Measurements from ENCODE around the gene APC2. TPM values are rescaled to one million over a fixed set of nuclear protein-coding genes. Genes with fewer than 3 reads are reported as not detected.
A peak's percentile ranks its signal among the peaks of the same experiment; 100 is the strongest.

Gene APC2
- total RNA-seq, 1 donor from 2014 or later: 0.26 TPM

DNA sequence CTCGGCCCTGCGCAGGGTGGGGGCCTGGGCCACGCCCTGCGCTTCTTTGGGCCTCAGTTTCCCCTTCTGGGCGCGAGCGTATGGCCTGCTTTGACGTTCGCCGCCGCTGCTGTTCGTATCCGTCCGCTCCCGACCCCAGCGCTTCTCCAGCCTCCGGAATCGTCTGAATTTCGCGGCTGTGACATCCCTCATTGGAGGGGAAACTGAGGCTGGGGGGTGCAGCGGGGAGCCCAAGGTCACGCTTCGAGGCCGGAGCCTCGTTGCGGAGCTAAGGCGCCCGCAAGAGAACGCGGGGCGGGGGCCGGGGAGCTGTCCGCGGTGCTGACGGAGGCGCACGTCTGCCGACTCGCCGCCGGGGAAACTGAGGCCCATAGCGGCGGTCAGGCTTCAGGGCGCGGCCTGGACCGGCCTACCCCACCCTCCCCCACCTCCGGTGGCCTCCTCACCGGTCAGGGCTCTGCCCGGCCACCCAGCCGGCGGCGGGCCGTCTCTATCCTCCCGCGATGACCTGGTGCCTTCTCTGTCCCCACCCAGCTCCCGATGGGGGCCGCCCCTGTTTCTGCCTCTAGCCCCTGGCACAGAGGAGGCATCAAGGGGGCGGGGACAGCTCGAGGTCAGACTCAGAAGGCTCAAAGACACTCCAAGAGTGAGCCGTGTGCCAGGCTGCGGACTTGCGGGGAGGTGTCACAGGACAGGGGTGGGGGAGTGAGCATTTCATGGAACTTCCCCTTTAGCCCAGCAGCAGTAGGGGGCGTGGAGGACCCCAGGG, 3.0 kb upstream of the APC2 start:
- no peak for DNase-seq (ENCODE audit: low read depth, low spot score)

DNA sequence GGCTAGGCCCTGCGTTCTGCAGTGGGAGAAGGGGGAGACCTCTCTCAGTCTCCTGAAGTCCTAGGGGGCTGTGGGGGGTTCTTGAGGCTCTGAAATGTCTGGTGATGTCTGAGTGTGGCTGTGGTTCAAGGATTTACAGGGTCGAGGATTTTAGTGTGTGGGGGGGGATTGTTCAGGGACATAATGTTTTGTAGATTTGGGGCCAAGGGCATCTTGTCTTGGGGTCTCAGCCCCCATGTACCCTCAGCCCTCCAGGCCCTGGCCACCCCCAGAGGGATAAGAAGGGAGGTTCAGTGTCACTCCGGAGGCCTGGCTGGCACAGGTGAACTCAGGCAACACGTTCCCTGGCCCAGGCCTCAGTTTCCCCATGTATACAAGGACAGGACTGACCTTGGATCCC, 2.4 kb upstream of the APC2 start:
- DNase-seq (ENCODE audit: low read depth, low spot score): no peak

GRCh38 chr19:1447944-1448343, 2.0 kb upstream of the APC2 start:
- DNase-seq (ENCODE audit: low read depth, low spot score): no peak

GRCh38 chr19:1450735-1451731, 1.1 kb downstream of the APC2 start:
- DNase-seq (ENCODE audit: low read depth, low spot score): no peak

DNA sequence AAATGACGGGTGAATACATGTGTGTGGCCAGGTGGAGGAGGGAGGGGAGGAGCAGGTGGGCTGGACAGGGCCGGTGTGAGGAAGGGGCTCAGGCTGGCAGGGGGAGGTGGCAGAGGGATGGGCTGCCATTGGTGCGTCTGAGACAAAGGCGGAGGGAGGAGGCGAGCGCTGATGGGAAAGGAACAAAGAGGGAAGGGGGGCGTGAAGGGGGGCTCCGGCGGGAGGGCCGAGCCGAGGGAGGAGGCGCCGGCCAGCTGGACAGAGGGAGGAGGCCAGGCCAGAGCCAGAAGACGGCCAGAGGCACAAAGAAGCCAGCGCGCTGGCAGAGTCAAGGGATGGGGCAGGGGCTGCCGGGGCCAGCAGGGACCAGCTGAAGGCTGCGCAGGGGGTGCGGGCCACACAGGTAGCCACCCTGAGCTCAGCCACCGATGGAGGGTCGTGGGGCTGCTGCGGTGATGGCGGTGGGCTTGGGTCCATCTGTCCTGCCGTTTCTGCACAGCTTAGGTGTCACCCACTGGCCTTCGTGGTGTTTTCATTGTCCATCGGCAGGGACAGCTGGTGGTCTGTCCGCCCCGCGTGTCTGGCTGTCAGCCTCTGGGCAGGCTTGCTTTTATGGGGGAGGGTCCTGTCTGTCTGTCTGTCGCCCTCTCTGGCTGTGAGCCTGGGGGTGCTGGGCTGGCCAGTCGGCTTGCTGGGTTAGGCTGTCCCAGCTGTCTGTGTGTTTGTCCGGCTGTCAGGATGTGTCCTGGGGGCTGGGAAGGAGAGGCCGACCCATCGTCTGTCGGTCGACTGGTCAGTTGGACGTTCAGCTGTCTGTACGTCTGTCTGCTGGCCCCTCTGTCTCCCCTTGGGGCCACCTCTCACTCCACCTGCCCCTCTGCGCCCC, 2.2 kb downstream of the APC2 start:
- no peak for DNase-seq (ENCODE audit: low read depth, low spot score)

DNA sequence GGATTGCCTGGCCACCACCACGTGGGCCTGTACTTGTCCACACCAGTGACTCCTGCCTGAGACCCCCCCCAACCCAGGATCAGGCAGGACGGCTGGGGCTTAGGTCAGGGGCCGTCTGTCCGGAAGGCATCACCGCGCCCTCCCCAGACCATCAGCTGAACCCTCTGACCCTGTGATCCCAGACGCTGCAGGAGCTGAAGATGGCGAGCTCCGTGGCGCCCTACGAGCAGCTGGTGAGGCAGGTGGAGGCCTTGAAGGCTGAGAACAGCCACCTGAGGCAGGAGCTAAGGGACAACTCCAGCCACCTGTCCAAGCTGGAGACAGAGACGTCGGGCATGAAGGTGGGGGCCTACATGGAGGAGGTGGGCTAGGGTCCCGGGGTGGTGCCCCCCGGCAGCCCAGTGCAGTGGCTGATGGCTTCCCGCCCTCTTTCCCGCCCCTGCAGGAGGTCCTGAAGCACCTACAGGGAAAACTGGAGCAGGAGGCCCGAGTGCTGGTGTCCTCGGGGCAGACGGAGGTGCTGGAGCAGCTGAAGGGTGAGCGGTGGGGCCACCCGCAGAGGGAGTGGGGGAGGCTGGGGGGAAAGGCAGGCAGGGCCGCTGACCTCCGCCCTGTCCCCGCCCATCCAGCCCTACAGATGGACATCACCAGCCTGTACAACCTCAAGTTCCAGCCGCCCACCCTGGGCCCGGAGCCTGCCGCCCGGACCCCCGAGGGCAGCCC, 3.0 kb downstream of the APC2 start:
- no peak for DNase-seq (ENCODE audit: low read depth, low spot score)

DNA sequence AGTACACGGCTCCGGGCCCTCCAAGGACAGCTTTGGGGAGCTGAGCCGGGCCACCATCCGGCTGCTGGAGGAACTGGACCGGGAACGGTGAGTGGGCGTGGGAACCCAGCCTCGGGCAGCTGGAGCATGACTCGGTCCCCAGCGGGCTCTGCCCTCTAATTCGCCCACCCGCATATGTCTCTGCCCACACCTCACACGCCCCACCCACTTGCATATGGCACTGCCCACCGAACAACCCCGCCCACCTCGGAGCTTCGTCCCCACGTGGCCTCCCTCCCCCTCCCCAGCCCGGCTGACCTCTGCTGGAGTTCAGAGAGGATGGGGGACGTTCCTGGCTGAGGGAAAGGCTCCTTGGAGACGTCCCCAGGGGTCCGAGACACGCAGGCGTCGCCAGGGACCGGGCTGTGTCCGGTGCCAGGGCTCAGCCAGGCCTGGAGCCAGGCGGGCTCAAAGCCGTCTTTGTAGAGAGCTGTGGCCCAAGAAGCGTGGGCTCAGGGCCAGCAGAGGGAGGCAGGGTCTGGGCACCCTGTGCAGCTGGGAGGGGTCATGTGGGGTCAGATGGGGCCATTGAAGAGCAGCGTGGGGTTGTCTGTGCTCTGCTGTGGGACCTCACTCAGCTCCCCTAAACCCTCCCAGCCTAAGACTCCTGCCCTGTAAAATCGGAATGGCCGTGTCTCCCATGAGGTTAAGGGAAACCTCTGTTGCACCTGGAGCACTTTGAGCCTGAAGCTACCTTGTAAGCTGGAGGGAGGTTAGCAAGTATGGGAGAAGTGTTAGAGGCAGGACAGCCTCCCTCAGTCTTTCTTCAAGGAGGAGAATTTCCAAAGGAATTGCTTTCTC, 3.8 kb downstream of the APC2 start:
- DNase-seq (ENCODE audit: low read depth, low spot score): no peak

GRCh38 chr19:1455002-1455335, 5.0 kb downstream of the APC2 start:
- peak; percentile 47 for DNase-seq (ENCODE audit: low read depth, low spot score)

DNA sequence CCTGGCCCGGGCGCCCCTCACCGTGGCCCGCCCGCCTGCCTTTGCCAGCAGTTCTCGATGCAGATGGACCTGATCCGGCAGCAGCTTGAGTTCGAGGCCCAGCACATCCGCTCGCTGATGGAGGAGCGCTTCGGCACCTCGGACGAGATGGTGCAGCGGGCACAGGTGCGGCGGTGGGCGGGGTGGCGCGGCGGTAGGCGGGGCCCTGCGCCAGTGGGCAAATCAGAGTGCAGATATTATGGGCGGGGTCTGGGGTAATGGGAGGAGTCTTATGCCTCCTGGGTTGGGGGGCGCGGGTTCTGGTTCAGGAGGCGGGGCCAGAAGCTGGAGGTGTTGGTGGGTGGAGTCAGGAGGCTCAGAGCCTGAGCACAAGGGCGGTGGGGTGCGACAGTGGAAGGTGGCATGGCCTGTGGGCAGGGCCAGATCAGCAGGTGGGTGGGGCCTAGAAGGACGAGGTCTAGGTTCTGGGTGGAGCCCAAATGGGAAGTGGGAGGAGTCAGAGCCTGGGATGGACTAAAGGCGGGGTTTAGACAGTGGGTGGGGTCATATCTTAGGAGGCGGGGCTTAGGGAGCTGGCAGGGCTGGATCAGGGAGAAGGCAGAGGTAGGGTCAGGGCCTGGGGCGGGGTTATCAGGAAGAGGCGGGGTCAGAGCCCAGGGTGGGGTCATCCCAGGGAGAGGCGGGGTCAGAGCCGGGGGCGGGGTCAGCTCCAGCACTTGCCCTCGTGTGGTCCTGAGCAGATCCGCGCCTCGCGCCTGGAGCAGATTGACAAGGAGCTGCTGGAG, 5.6 kb downstream of the APC2 start:
- DNase-seq (ENCODE audit: low read depth, low spot score): no peak

GRCh38 chr19:1456121-1456900, 6.4 kb downstream of the APC2 start:
- DNase-seq (ENCODE audit: low read depth, low spot score): no peak

GRCh38 chr19:1457031-1457739, 7.3 kb downstream of the APC2 start:
- no peak for DNase-seq (ENCODE audit: low read depth, low spot score)

DNA sequence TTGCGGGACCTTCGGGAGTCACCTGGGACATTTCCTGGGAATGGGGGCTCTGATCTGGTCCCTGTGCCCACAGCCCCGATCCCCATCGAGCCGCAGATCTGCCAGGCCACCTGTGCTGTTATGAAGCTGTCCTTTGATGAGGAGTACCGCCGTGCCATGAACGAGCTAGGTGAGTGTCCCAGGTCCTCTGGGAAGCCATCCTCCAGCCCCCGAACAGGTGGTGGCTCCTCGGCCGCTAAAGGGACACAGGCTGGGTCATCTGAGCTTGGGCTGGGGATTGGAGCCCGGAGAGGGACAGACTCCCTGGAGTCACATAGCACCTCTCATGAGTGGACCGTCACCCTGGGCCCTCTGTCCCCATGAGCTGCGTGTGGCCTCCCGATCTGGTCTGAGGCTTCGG, 8.0 kb downstream of the APC2 start:
- DNase-seq (ENCODE audit: low read depth, low spot score): no peak

- no peak for DNase-seq (ENCODE audit: low read depth, low spot score)
Observed at GRCh38 chr19:1459479-1459878, 9.6 kb downstream of the APC2 start.

- no peak for DNase-seq (ENCODE audit: low read depth, low spot score)
Observed at GRCh38 chr19:1460033-1460995, 10.4 kb downstream of the APC2 start.

- DNase-seq (ENCODE audit: low read depth, low spot score): no peak
Observed at GRCh38 chr19:1461862-1462261, 11.9 kb downstream of the APC2 start.

GRCh38 chr19:1465191-1466016, 15.5 kb downstream of the APC2 start:
- DNase-seq (ENCODE audit: low read depth, low spot score): no peak

Data from pulmonary artery endothelial cell (primary cell).